Esophagus squamous epithelium (tissue), 4 donors: Measurements from ENCODE around the gene SOX8.

Source experiments
- CTCF ChIP-seq, 6 experiments: fragments of 450-650 bp in 4 of 6; fragments of 200-600 bp in 2 of 6; sonication (generic) in 2 of 6; IDR thresholded peaks; one replicate each; pipeline ENCODE4 v1.5.1; 2016 to 2019; ENCODE audit warnings: antibody characterized with exemption in 6 of 6, mild to moderate bottlenecking in 4 of 6, moderate library complexity in 4 of 6
- POLR2A ChIP-seq, 4 donors: fragments of 450-650 bp; IDR thresholded peaks; one replicate each; pipeline ENCODE4 v1.6.1; 2017; ENCODE audit warnings: antibody characterized with exemption in 4 of 4, mild to moderate bottlenecking in 4 of 4, moderate library complexity in 3 of 4

GRCh38 chr16:990516-991291, 9.1 kb downstream of the SOX8 start:
- TF ChIP-seq CTCF (IDR thresholded peaks at IDR 0.05): no peak
- no peak for TF ChIP-seq POLR2A (IDR thresholded peaks at IDR 0.05)
